Stimulated activated effector memory CD8-positive, alpha-beta T cell treated with anti-CD3 and anti-CD28 coated beads, Interleukin-12 subunit alpha, Interleukin-12 subunit beta, amount 100 ng/mL, for 72 hours (primary cell): ENCODE results near the gene TOX2.

Source experiments
- ATAC-seq: fragments of 150-1000 bp; cut with Tn5 transposase; 2 replicates; pipeline ENCODE4 v1.10.0; 2021
- DNase-seq, 2 donors: peaks; one replicate each; pipeline ENCODE4 v3.0.0; 2021 to 2022; ENCODE audit warnings: low spot score in 2 of 2
- H3K27ac Mint-ChIP-seq: one replicate; pipeline ENCODE4 v1.8.0; 2022; ENCODE audit warnings: mild to moderate bottlenecking, mixed read lengths
- H3K36me3 Mint-ChIP-seq: one replicate; pipeline ENCODE4 v1.8.0; 2022; ENCODE audit warnings: mild to moderate bottlenecking, mixed read lengths
- H3K4me1 Mint-ChIP-seq: one replicate; pipeline ENCODE4 v1.8.0; 2022; ENCODE audit warnings: mixed read lengths
- H3K4me3 Mint-ChIP-seq: one replicate; pipeline ENCODE4 v1.8.0; 2022; ENCODE audit warnings: mild to moderate bottlenecking, mixed read lengths
- H3K9me3 Mint-ChIP-seq: one replicate; pipeline ENCODE4 v1.8.0; 2022; ENCODE audit warnings: mixed read lengths

TOX2 gene

DNA sequence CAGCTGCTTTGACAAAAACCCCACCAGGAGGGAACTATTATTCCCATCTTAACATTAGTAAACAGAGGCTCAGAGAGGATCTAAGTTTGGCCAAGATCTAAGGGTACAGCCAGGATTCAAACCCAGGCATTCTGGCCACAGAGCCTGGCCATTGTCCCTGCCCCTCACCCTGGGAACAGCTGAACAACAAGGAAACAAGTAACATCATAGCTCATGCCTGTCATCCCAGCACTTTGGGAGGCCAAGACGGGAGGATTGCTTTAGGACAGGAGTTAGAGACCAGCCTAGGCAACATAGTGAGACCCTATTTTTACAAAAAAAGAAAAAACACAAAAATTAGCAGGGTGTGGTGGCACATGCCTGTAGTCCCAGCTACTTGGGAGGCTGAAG lies 27.5 kb downstream of the TOX2 start:
- Mint-ChIP-seq H3K4me3 (peak overlapping the region; percentile 46), H3K4me1 (peaks cover 62% of the 10 kb centered on the region), H3K9me3 (no peaks in the 10 kb centered on the region), H3K36me3 (peaks cover 4% of the 10 kb centered on the region), H3K27ac (peak overlapping the region; percentile 54)
- no peak for DNase-seq
- no peak for ATAC-seq

DNA sequence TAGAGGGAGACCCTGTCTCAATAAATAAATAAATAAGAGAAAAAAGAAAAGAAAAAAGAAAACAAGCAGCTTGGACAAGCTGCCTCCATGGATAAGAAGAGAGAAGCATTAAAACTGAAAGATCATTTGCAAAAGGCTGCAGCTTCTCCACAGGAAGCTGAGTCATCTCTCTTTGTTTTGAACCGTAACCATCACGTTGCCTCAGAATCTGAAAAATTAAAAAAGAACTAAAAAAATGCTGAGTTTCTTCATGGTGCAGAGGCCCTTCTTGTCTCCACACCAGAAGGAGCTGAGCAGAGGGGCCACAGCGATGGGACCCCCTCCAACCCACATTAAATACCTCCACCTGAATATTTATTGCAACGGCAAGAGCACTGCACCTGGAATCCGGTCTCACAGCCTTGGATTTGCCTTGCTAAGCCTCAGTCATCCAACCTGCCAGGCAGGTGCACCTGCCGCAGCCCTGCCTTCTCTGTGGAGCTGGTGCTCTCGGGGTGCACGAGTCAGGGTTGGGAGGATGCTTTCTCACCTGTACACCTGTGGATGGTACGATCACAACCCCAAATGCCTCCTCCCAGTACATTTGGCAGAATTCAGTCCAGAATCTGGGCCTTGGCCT lies 28.1 kb downstream of the TOX2 start:
- peak; percentile 78 for ATAC-seq
- Mint-ChIP-seq H3K4me3 (peak overlapping the region; percentile 46), H3K9me3 (no peaks in the 10 kb centered on the region), H3K4me1 (peaks cover 65% of the 10 kb centered on the region), H3K27ac (peak overlapping the region; percentile 54), H3K36me3 (peaks cover 4% of the 10 kb centered on the region)
- DNase-seq: peak in 1 of 2 donors; percentile 55

DNA sequence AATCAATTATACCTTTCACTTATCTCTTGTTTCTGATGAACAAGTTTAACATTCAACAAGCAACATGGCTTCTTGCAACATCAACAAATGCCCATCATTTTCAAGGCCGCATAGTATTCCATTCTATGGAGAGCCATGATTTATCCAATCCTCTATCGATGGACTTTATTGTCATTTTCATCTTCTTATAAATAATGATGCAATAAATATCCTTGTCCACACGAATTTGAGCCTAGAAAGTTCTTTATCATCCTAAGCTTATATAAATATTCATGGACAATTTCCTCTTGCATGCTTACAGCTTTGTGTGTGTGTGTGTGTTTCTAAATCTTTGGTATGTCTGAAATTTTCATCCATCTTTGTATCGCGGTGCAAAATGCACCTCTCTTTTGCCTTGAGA lies 29.1 kb downstream of the TOX2 start:
- H3K4me3 Mint-ChIP-seq: peak overlapping the region; percentile 46
- H3K36me3 Mint-ChIP-seq: peaks cover 4% of the 10 kb centered on the region
- no peaks in the 10 kb centered on the region for H3K9me3 Mint-ChIP-seq
- DNase-seq (no peak), ATAC-seq (no peak)
- peak overlapping the region; percentile 17 for H3K27ac Mint-ChIP-seq
- H3K4me1 Mint-ChIP-seq: peaks cover 75% of the 10 kb centered on the region

DNA sequence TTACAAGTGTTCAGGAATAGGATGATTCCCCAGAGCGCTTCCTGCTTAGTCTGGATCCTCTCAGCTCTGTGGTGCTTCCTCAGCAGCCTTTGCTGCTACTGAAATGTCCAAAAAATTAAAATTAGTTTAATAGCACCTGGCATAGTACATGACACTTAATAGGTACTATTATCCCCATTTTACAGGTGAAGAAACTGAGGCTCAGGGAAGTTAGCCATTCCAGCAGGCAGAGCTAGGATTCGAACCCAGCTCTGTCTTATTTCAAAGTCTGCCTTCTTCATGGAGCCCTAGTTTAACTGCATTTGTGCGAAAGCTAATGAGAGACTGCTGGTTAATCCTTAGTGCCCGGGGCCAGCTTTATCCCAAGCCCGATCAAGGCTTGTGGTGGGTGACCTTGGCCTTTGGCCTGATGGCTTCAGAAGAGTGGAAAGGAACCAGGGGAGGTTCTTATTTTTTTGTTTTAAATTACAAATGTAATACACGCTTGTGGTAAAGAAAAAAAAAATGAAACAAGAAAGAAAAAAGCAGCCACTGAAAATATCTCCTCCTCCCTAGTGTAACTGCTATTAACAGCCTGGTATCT lies 30.1 kb downstream of the TOX2 start:
- no peak overlapping the region for H3K4me3 Mint-ChIP-seq
- H3K27ac Mint-ChIP-seq: no peak overlapping the region
- no peaks in the 10 kb centered on the region for H3K9me3 Mint-ChIP-seq
- peaks cover 4% of the 10 kb centered on the region for H3K36me3 Mint-ChIP-seq
- ATAC-seq (no peak), DNase-seq (no peak)
- H3K4me1 Mint-ChIP-seq: peaks cover 78% of the 10 kb centered on the region

DNA sequence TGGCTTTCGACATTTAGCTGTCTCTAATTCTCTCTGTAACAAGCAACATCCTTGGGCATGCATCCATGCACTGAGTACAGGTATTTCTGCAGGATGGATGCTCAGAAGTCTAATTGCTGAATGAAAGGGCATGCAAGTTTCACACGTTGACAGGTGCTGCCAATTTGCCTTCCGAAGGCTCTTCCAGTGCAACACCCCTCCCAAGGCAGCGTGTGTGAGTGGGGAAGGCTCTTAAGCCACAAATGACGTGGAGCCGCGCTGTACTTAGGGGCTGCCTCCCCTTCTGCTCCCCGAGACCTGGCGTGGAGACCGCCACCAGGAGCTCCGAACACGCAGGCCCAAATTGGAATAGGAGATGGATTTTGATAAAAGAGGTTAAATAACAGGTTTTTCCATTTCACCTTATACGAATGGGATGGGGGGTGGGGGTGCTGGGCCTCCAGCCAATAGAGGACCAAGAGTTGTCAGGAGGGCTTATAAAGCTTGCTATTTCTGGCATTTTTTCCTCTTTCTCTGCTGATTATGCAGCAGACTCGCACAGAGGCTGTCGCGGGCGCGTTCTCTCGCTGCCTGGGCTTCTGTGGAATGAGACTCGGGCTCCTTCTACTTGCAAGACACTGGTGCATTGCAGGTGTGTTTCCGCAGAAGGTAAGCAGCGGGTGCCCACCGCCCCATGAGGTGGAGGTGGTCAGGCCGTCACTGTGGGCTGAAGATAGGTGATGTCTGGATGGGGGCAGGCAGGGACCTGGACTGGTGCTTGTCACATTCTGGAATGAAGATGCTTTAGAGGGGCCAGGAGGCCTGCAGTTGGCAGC lies 30.9 kb downstream of the TOX2 start:
- ATAC-seq: no peak
- peaks cover 4% of the 10 kb centered on the region for H3K36me3 Mint-ChIP-seq
- no peaks in the 10 kb centered on the region for H3K9me3 Mint-ChIP-seq
- no peak overlapping the region for H3K4me3 Mint-ChIP-seq
- H3K27ac Mint-ChIP-seq: peak overlapping the region; percentile 46
- peaks cover 78% of the 10 kb centered on the region for H3K4me1 Mint-ChIP-seq
- no peak for DNase-seq

DNA sequence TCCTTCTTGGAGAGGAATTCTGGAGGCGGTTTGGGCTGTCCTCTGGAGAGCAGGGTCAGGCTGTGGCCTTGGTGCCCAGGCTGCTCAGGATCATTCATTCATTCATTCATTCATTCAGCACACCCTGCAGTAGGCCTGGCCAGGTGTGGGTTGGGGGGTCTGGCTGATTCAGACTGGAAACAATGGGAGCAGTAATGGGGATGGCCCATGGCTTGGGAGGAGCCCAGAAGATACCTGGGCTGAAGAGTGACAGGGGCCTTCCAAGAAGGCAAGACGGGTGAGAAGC lies 31.5 kb downstream of the TOX2 start:
- Mint-ChIP-seq H3K4me3 (no peak overlapping the region), H3K27ac (peak overlapping the region; percentile 46), H3K4me1 (peaks cover 76% of the 10 kb centered on the region), H3K36me3 (peaks cover 4% of the 10 kb centered on the region), H3K9me3 (no peaks in the 10 kb centered on the region)
- ATAC-seq (no peak), DNase-seq (no peak)

DNA sequence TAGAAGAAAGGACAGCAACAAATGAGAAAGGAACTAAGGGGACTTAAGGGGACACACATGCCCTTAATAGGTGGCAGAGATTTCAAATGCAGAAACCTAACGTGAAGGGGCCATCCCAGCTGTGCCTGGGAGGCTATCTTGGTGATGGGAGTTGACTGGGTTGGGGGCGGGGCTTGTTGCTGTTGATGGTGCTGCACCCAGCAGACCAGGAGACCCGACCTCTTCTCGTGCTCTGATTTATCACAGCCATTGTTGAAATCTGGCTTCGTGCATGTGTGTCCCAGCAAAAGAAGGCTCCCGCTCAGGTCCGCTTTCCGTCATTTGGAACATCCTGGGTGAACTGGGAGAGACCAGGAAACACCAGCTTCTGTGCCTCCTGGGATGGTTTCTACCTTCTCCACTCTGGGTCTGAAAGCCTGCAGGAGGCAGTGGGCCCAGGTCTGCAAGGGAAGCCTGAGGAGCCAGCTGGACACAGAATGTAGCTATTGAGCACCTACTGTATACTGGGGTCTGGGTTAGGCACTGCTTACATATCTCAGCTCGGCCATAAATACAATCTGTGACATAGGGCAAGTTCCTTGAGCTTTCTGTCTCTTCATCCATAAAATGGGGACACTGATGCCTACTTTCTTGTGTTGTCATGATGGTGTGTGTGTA lies 32.1 kb downstream of the TOX2 start:
- peaks cover 4% of the 10 kb centered on the region for H3K36me3 Mint-ChIP-seq
- H3K9me3 Mint-ChIP-seq: no peaks in the 10 kb centered on the region
- H3K4me1 Mint-ChIP-seq: peaks cover 71% of the 10 kb centered on the region
- no peak overlapping the region for H3K4me3 Mint-ChIP-seq
- DNase-seq (no peak), ATAC-seq (no peak)
- H3K27ac Mint-ChIP-seq: no peak overlapping the region

DNA sequence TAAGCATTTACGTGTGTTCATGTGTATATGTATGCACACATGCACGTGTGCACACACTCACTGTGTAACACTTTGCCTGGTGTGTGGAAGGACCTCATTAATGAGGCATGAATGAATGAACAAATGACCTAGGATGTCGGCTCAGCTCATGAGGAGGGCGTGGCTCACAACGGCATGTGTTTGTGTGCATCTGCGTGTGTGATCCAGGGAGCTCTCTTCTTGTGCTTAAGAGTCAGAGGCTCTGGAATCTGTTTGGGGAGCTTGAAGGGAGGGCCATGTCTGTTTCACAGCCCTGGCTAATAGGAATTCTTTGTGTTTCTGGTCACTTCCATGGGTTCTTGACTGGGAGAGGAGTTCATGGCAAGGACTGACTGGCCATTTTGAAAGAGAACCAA lies 32.7 kb downstream of the TOX2 start:
- H3K36me3 Mint-ChIP-seq: peaks cover 4% of the 10 kb centered on the region
- ATAC-seq (no peak), DNase-seq (no peak)
- peaks cover 67% of the 10 kb centered on the region for H3K4me1 Mint-ChIP-seq
- H3K27ac Mint-ChIP-seq: no peak overlapping the region
- no peak overlapping the region for H3K4me3 Mint-ChIP-seq
- H3K9me3 Mint-ChIP-seq: no peaks in the 10 kb centered on the region

DNA sequence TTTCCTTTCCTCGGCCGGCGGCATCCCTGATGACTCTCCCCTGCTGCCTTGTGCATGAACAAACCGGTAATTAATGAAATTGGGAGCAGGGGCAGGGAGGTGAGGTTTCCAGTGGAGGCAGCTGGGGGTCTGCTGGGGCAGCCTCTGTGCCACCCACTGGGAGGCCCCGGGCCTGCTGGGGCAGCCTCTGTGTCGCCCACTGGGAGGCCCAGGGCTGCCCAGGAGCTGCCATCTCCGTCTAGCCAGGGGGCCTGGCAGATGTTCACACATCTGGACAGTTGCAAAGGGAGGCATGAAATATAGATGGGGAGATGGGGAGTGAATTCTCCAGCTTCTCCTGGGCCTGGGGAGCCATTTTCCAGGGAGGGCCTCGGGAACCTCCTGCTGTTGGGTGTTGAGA lies 33.8 kb downstream of the TOX2 start:
- Mint-ChIP-seq H3K4me3 (no peak overlapping the region), H3K27ac (no peak overlapping the region), H3K9me3 (no peaks in the 10 kb centered on the region), H3K36me3 (peaks cover 8% of the 10 kb centered on the region), H3K4me1 (peaks cover 67% of the 10 kb centered on the region)
- ATAC-seq: no peak
- no peak for DNase-seq

DNA sequence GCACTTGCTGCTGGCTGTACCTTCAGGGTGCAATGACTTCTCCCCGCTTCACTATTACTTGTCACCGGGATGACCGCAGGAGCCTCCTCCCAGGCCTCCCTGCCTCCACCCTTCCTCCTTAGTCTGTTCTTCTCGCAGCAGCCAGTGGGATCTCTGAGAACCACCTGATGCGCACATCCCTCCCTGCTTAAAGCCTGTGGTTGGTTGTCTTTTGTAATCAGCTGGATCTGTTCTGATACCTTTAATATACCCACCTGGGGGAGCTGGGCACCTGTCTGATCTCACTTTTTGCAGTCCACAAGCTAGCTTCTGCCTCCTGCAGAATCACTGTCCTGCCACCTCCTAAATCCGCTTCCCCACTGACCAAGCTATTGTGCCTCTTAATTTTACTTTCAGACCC lies 34.6 kb downstream of the TOX2 start:
- peaks cover 10% of the 10 kb centered on the region for H3K36me3 Mint-ChIP-seq
- ATAC-seq (no peak), DNase-seq (no peak)
- H3K4me1 Mint-ChIP-seq: peaks cover 67% of the 10 kb centered on the region
- H3K4me3 Mint-ChIP-seq: no peak overlapping the region
- H3K9me3 Mint-ChIP-seq: no peaks in the 10 kb centered on the region
- peak overlapping the region; percentile 48 for H3K27ac Mint-ChIP-seq

DNA sequence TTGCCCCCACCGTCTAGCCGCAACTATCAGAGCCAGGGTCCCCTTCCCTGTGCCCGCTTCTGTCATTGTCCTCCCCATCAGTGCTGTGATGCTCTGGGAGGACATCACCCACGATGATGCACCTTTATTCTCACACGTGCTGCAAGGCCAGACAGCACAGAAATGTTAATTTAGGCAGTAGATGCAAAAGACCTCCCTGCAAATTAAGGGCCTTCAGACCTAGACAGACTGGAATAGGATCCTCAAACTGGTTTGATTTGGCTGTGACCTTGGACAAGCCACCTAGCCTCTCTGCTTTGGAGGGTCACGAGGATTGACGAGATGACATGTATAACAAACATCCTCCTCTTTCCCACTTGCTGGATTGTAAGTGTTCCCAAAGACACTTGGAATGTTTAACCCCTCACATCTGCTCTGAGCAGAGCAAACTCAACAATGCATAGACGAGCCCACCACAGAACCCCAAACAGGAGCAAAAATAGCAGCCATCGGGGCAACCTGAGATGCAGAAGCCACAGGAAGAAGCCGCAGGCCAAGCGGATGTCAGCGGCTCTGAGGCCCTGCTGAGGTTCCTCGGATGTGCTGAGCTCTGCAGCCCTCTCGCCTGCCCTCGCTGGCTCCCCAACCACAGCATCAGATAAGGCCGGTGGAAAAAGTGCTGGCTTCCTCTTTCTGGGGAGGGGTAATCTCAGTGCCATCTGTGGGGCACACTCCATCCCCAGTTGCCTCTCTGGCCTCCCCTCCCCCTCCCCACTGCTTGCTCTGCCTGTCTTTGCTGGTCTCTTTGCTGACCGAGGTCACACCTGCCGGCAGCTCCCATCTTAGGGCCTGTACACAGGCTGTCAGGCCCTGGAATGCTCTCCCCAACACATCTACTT lies 35.3 kb downstream of the TOX2 start:
- Mint-ChIP-seq H3K4me3 (peak overlapping the region; percentile 25), H3K36me3 (peaks cover 10% of the 10 kb centered on the region), H3K9me3 (no peaks in the 10 kb centered on the region), H3K4me1 (peaks cover 73% of the 10 kb centered on the region), H3K27ac (peak overlapping the region; percentile 48)
- peak; percentile 57 to 86 for DNase-seq
- ATAC-seq: peak; percentile 93

DNA sequence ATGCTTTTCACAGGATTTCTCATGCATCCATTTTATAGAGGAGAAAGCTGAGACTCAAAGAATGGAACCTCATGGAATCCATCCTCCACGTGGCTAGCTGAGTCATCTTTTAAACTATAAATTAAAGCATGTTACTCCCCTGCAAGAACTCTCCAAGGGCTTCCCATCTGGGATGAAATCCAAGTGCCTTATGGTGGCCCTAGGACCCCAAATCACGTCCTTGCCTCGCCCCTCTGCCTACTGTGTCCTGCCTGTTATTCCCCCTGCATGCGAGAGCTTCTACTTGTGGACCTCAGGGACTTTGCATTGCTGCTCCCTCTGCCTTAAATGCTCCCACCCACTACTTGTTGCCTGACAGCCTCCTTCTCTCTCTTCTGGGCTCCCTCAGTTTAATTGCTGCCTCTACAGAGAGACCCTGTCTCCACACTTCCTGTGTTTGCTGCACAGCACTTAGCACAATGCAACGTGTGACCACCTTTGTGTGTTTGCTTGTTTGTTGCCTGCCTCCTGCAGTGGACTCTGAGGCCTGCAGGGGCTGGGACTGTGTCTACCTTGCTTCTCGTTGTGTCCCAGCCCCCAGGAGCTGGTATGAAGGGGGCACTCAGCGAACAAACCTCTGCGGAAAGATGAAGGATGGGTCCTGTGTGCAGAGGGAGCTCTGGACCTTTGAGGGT lies 39.4 kb downstream of the TOX2 start:
- ATAC-seq (no peak), DNase-seq (no peak)
- H3K36me3 Mint-ChIP-seq: peaks cover 16% of the 10 kb centered on the region
- H3K27ac Mint-ChIP-seq: peak overlapping the region; percentile 68
- H3K4me3 Mint-ChIP-seq: peak overlapping the region; percentile 43
- H3K9me3 Mint-ChIP-seq: peaks cover 4% of the 10 kb centered on the region
- H3K4me1 Mint-ChIP-seq: peaks cover 86% of the 10 kb centered on the region

DNA sequence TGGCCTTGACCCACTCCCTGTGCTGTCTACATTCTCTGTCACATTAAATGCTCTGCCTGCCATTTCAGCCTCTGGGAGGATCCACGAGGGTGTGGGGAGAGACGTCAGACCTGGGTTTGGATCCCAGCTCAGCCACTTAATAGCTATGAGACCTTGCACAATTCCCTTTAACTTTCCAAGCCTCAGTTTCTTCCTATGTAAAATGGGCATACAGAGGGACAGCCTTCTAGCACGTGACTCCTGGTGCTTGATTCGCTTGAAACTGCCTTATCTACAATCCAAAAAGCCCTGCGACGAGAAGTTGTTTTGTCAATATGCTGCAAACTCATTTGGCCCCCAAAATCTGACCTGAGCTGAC lies 40.0 kb downstream of the TOX2 start:
- Mint-ChIP-seq H3K36me3 (peaks cover 16% of the 10 kb centered on the region), H3K4me3 (peak overlapping the region; percentile 43), H3K9me3 (peaks cover 4% of the 10 kb centered on the region), H3K4me1 (peaks cover 86% of the 10 kb centered on the region), H3K27ac (peak overlapping the region; percentile 68)
- ATAC-seq (no peak), DNase-seq (no peak)

DNA sequence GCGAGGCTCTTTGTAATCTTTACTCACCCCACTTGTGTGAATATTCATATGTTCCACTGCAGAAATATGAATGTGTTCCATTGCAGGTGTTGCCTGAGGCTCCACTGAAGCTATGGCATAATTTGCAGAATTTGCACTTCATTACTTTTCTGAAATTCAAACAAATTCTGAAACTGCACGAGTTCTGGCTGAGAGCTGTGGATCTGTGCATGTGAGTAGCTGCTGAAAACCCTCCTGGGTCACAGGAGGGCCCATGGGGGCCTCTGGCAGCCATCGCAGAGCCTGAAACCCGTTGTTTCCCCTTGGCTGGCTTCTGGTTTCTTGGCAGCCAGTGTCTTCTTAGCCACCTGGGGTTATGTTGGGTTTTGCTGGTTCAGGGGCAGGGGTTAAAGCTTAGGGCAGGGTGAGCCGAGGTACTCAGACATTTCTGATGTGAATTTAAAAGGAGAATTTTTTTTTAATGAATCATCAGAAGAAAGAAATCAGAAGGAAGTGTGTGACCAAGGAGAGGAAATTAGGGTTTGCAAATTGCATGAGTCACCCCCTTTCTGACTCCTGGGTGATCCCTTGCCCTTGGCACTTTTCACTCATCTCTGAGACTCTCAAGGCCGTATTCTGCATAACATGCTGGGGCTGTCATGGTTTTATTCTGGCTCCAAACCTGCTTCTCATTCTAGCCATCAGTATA lies 40.6 kb downstream of the TOX2 start:
- peaks cover 86% of the 10 kb centered on the region for H3K4me1 Mint-ChIP-seq
- ATAC-seq (peak; percentile 96), DNase-seq (peak in 1 of 2 donors; percentile 70)
- H3K36me3 Mint-ChIP-seq: peaks cover 16% of the 10 kb centered on the region
- peak overlapping the region; percentile 43 for H3K4me3 Mint-ChIP-seq
- H3K9me3 Mint-ChIP-seq: peaks cover 4% of the 10 kb centered on the region
- peak overlapping the region; percentile 68 for H3K27ac Mint-ChIP-seq
